ENCODE results near the gene STARD8.

GRCh38 chrX:68671221-68671620, 23.8 kb downstream of the STARD8 start:
- TF ChIP-seq EZH2 (IDR thresholded peaks at IDR 0.05) (no peak), POLR2AphosphoS5 (IDR thresholded peaks at IDR 0.05; ENCODE audit: borderline replicate concordance, low read depth, low read length) (no peak)
